Large intestine (tissue), 3 donors: Measurements from ENCODE around the gene HBQ1. TPM values are rescaled to one million over a fixed set of nuclear protein-coding genes. Genes with fewer than 3 reads are reported as not detected.
"Not testable (repeated sequence)": the region's sequence is repeated elsewhere in the genome, so short reads cannot be mapped to it uniquely, and the experiment has no call there.

Source experiments
- DNase-seq, 2 donors: peaks; one replicate each; pipeline versions ENCODE4 v3.0.0 to v3.0.0-alpha.2; 2013
- H3K27ac ChIP-seq: one replicate; pipeline ENCODE4 v1.5.1; 2013; ENCODE audit warnings: low read length
- H3K27me3 ChIP-seq: 2 replicates; pipeline ENCODE4 v1.6.1; 2013; ENCODE audit warnings: low read length; ENCODE audit not compliant: control insufficient read depth, insufficient read depth
- H3K36me3 ChIP-seq: 2 replicates; pipeline ENCODE4 v1.6.1; 2013; ENCODE audit warnings: low read length; ENCODE audit not compliant: control insufficient read depth, insufficient read depth
- H3K4me1 ChIP-seq: one replicate; pipeline ENCODE4 v1.6.1; 2013; ENCODE audit warnings: low read length; ENCODE audit not compliant: control insufficient read depth, insufficient read depth
- H3K4me3 ChIP-seq: one replicate; pipeline ENCODE4 v1.5.1; 2013; ENCODE audit warnings: low read length
- H3K9me3 ChIP-seq: one replicate; pipeline ENCODE4 v1.6.1; 2013; ENCODE audit warnings: mild to moderate bottlenecking, low read depth, low read length, moderate library complexity; ENCODE audit not compliant: control insufficient read depth
- WGBS: methylation state at CpG from one replicate; pipeline ENCODE4 v1.1.5; 2013; ENCODE audit warnings: low lambda C conversion rate; ENCODE audit not compliant: insufficient coverage; 5-methylcytosine and 5-hydroxymethylcytosine counted together
- polyA plus RNA-seq: library from polyadenylated mRNA; unstranded; fragments of 120-200 nt; gene quantifications from one replicate; pipeline ENCODE4 v1.2.1, GENCODE V29; 2013

The HBQ1 gene
- polyA plus RNA-seq, 1 donor = 0.73 TPM

DNA sequence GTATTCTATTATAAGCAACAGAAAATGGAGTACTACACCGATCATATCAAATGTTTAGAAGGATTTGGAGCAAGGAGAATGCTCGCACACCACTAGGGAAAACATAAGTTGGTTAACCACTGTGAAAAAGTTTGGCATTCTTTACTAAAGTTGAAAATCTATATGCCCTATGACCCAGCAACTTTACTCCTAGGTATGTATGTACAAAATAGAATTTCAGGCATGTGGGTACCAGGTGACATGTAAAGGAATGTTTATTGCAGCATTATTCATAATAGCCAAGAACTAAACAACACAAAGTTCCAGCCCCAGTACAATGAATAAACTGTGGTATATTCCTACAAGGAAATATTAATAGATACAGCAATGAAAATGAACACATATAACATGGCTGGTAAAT lies 33.6 kb upstream of the HBQ1 start:
- no peaks in the 10 kb centered on the region for H3K36me3 ChIP-seq
- no peaks in the 10 kb centered on the region for H3K9me3 ChIP-seq
- H3K4me3 ChIP-seq = no peak overlapping the region
- H3K27me3 ChIP-seq = peaks cover 19% of the 10 kb centered on the region
- no peak for DNase-seq
- WGBS = 92% methylated on average over 2 of the region's 2 CpGs
- H3K4me1 ChIP-seq = no peaks in the 10 kb centered on the region
- H3K27ac ChIP-seq = no peak overlapping the region

DNA sequence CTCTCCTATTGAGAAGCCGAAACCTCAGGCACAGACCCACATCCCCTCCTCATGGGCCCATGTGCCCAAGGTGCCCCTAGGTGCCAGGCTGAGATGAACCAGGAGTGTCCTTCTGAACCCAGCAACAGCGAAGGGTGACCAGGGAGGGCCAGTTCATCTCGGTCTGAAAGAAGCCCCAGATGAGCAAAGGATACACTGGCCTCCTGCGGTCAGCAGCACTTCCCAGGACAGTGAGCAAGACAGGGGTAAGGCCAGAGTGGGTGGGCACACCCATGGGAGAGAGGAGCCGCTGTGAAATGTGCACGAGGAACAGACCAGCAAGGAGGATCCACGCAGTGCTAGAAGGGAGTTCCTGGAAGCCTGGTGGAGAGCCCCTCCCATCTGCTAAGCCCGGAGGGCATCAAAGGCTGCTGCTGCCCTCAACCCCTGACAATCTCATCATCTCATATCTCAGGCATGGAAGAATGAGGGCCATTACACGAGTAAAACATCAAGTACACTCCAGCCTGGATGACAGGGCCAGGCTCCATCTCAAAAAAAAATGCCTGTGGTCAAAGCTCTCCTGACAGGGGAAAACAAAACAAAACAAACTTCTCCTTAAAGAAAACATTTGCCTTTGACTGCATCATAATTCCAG lies 31.1 kb upstream of the HBQ1 start:
- Histone ChIP-seq H3K9me3 (no peaks in the 10 kb centered on the region), H3K27me3 (peaks cover 23% of the 10 kb centered on the region), H3K4me3 (no peak overlapping the region), H3K36me3 (no peaks in the 10 kb centered on the region), H3K4me1 (no peaks in the 10 kb centered on the region), H3K27ac (no peak overlapping the region)
- DNase-seq = no peak
- WGBS = no CpG with 5 or more reads among the region's 9 CpGs

DNA sequence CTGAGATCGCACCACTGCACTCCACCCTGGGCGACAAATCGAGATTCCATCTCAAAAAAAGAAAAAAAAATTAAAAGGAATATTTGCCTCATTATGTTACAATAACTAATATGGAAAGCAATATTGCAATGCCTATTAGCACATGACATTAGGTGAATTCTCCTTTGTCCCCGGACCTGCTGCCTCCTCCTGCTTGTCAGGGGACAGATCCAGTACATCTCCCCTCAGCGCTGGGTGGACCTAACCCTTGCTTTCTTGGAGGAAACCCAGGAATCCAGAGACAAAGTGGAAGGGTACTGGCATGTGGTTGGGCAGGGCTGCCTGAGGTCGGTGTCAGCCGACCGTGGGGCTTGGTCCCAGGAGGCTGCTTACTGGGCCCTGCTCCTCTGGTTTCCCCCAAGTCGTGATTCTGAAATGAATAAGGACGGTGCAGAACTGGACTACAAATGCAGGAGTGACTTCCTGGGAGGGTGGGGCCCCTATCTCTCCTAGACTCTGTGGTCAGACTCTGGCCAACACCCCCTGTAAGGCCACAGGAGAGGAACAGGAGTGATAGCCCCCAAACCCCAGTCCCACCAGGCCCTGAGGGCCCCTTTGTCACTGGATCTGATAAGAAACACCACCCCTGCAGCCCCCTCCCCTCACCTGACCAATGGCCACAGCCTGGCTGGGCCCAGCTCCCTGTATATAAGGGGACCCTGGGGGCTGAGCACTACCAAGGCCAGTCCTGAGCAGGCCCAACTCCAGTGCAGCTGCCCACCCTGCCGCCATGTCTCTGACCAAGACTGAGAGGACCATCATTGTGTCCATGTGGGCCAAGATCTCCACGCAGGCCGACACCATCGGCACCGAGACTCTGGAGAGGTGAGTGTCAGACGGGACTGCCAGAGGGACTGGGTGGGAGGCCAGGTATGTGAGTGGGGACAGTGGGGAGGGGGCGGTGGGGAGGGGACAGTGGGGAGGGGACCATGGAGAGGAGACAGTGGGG lies 27.8 kb upstream of the HBQ1 start, which contains the start of gene HBZ:
TSS of gene HBZ (plus strand) at position 504 of the 988 bp plus-strand sequence. CDS start at position 770, 266 bp downstream.
- DNase-seq = no peak
- Histone ChIP-seq H3K4me1 (peaks cover 6% of the 10 kb centered on the region), H3K9me3 (peaks cover 4% of the 10 kb centered on the region), H3K4me3 (no peak within 1 kb of the TSS), H3K27me3 (peaks cover 44% of the 10 kb centered on the region), H3K27ac (no peak within 1 kb of the TSS), H3K36me3 (no peaks in the 10 kb centered on the region)
- 100% methylated on average over 1 of the region's 17 CpGs for WGBS

- 50% methylated on average over 2 of the region's 6 CpGs for WGBS
- not testable (repeated sequence) for H3K27ac ChIP-seq
Measured at GRCh38 chr16:153129-153521, 27.1 kb upstream of the HBQ1 start.

DNA sequence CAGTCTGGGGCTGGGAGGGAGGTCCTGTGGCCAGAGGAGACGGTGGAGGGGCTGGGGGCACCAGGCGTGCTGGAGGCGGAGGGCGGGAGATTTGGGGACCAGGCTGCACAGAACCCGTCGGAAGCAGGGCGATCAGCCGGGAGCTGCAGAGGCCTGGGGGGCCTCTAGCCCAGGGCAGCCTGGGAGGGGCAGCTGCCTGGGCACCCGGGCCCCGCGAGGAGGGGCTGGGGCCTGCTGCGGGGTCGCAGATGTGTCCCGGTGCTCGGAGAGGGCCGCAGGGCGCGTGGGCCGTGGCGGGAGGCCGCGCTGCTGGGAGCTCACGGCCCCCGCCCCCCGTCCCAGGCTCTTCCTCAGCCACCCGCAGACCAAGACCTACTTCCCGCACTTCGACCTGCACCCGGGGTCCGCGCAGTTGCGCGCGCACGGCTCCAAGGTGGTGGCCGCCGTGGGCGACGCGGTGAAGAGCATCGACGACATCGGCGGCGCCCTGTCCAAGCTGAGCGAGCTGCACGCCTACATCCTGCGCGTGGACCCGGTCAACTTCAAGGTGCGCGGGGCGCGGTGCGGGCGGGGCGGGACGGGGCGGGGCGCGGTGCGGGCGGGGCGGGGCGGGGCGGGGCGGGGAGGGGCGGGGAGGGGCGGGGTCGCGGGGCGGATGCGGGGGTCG lies 26.6 kb upstream of the HBQ1 start:
- not testable (repeated sequence) for H3K4me3 ChIP-seq, H3K9me3 ChIP-seq, H3K27ac ChIP-seq, H3K36me3 ChIP-seq, H3K4me1 ChIP-seq, DNase-seq
- peaks cover 47% of the 10 kb centered on the region for H3K27me3 ChIP-seq
- WGBS = no CpG with 5 or more reads among the region's 74 CpGs

More at GRCh38 chr16:153129-153521, 27.1 kb upstream of the HBQ1 start:
- H3K27me3 ChIP-seq = peaks cover 45% of the 10 kb centered on the region
- DNase-seq, H3K4me3 ChIP-seq, H3K4me1 ChIP-seq, H3K9me3 ChIP-seq, H3K36me3 ChIP-seq: not testable (repeated sequence)

DNA sequence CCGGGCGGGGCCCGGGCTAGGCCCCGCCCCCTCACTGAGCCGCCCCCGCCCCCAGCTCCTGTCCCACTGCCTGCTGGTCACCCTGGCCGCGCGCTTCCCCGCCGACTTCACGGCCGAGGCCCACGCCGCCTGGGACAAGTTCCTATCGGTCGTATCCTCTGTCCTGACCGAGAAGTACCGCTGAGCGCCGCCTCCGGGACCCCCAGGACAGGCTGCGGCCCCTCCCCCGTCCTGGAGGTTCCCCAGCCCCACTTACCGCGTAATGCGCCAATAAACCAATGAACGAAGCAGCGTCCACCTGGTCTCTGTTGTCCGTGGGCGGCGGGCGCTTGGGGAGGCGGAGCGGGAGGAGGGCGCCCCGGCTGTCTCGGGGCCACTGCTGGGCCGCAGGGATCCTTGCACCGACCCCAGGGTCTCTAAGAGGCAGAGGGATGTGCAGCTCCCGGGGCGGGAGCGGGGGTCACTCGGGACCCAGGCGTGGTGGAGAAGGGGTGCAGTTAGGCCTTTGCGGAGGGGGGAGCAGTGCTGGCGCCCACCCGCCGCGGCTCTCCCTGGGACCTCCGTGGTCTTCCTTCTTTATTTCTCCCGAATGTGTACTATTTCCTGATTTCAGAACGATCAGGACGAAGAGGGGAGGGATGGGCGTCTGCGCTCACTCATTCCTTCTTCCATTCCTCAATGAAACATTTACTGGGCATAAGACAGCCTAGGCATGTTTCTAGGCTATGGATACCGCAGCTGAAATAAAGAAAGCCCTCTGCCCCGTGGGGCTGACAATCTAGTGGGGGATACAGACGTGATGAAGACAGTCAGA lies 25.8 kb upstream of the HBQ1 start:
- Histone ChIP-seq H3K4me3 (peak overlapping the region; percentile 35), H3K4me1 (peaks cover 6% of the 10 kb centered on the region), H3K27ac (no peak overlapping the region), H3K27me3 (peaks cover 41% of the 10 kb centered on the region), H3K9me3 (peaks cover 4% of the 10 kb centered on the region), H3K36me3 (no peaks in the 10 kb centered on the region)
- peak in 1 of 2 donors; percentile 22 for DNase-seq
- 0% methylated on average over 2 of the region's 59 CpGs for WGBS

GRCh38 chr16:155031-155398 lies 25.2 kb upstream of the HBQ1 start:
- H3K27ac ChIP-seq = no peak overlapping the region
- H3K4me3 ChIP-seq = no peak overlapping the region
- no peak for DNase-seq
- H3K4me1 ChIP-seq = peaks cover 6% of the 10 kb centered on the region
- H3K36me3 ChIP-seq = no peaks in the 10 kb centered on the region
- no CpG with 5 or more reads among the region's 7 CpGs for WGBS
- peaks cover 42% of the 10 kb centered on the region for H3K27me3 ChIP-seq
- peaks cover 4% of the 10 kb centered on the region for H3K9me3 ChIP-seq

GRCh38 chr16:159136-159849 lies 21.0 kb upstream of the HBQ1 start:
- Histone ChIP-seq H3K4me3 (no peak overlapping the region), H3K36me3 (no peaks in the 10 kb centered on the region), H3K4me1 (peaks cover 6% of the 10 kb centered on the region), H3K27me3 (peaks cover 52% of the 10 kb centered on the region), H3K27ac (no peak overlapping the region), H3K9me3 (peaks cover 2% of the 10 kb centered on the region)
- no peak for DNase-seq
- no CpG with 5 or more reads among the region's 6 CpGs for WGBS

- WGBS = no CpG with 5 or more reads among the region's 20 CpGs
Measured at GRCh38 chr16:160242-160641, 20.0 kb upstream of the HBQ1 start.

More at GRCh38 chr16:160242-160641, 20.0 kb upstream of the HBQ1 start:
- not testable (repeated sequence) for H3K4me3 ChIP-seq, H3K9me3 ChIP-seq, DNase-seq, H3K27ac ChIP-seq, H3K4me1 ChIP-seq, H3K36me3 ChIP-seq
- peaks cover 47% of the 10 kb centered on the region for H3K27me3 ChIP-seq
